Neuronal stem cell (in vitro differentiated cells): ENCODE data around the gene UCN2.

Source experiments
- DNase-seq: peaks from one replicate; pipeline ENCODE4 v3.0.0-alpha.2; 2013; ENCODE audit warnings: low spot score
- H2AFZ ChIP-seq: one replicate; pipeline ENCODE4 v1.6.1; 2013; ENCODE audit warnings: mild to moderate bottlenecking, low read length, inconsistent platforms
- H2AK5ac ChIP-seq: 2 replicates; pipeline ENCODE4 v1.6.1; 2013; ENCODE audit warnings: low read depth, mild to moderate bottlenecking, inconsistent platforms, low read length, moderate library complexity, mixed read lengths
- H2BK120ac ChIP-seq: 2 replicates; pipeline ENCODE4 v1.6.1; 2013; ENCODE audit warnings: low read depth, mild to moderate bottlenecking, inconsistent platforms, low read length, moderate library complexity, mixed read lengths
- H2BK12ac ChIP-seq: one replicate; pipeline ENCODE4 v1.6.1; 2013; ENCODE audit warnings: low read length, inconsistent platforms
- H2BK15ac ChIP-seq: 2 replicates; pipeline ENCODE4 v1.6.1; 2013; ENCODE audit warnings: mild to moderate bottlenecking, low read length, inconsistent platforms, mixed read lengths
- H2BK5ac ChIP-seq: one replicate; pipeline ENCODE4 v1.6.1; 2013; ENCODE audit warnings: inconsistent platforms, mild to moderate bottlenecking, low read length, moderate library complexity
- H3K14ac ChIP-seq: one replicate; pipeline ENCODE4 v1.6.1; 2013; ENCODE audit warnings: low read length, inconsistent platforms
- H3K18ac ChIP-seq: 2 replicates; pipeline ENCODE4 v1.6.1; 2013; ENCODE audit warnings: low read length, inconsistent platforms
- H3K23ac ChIP-seq: 2 replicates; pipeline ENCODE4 v1.6.1; 2013; ENCODE audit warnings: low read depth, mild to moderate bottlenecking, mixed read lengths, low read length, inconsistent platforms; ENCODE audit not compliant: poor library complexity
- H3K27ac ChIP-seq: replicated peaks from 3 replicates; pipeline ENCODE4 v1.5.1; 2013; ENCODE audit warnings: low read length, inconsistent platforms
- H3K27me3 ChIP-seq, 3 experiments: 2 replicates each; pipeline ENCODE4 v1.6.1; 2013; ENCODE audit warnings: low read length in 3 of 3, mild to moderate bottlenecking in 2 of 3, inconsistent platforms in 1 of 3, low read depth in 1 of 3, mixed read lengths in 1 of 3, moderate library complexity in 1 of 3; ENCODE audit not compliant: control insufficient read depth in 3 of 3, insufficient read depth in 3 of 3
- H3K36me3 ChIP-seq, 2 donors: replicated peaks in 1 of 2; 2 replicates each; pipeline ENCODE4 v1.6.1; 2013; ENCODE audit warnings: low read length in 2 of 2; ENCODE audit not compliant: control insufficient read depth in 2 of 2, insufficient read depth in 2 of 2
- H3K4ac ChIP-seq: 2 replicates; pipeline ENCODE4 v1.6.1; 2013; ENCODE audit warnings: inconsistent platforms, mild to moderate bottlenecking, low read length, moderate library complexity
- H3K4me1 ChIP-seq, 2 donors: 1 replicate in 1 of 2; 2 replicates in 1 of 2; pipeline ENCODE4 v1.6.1; 2013; ENCODE audit warnings: low read length in 2 of 2, low read depth in 1 of 2; ENCODE audit not compliant: control insufficient read depth in 2 of 2, insufficient read depth in 1 of 2
- H3K4me2 ChIP-seq: one replicate; pipeline ENCODE4 v1.6.1; 2013; ENCODE audit warnings: mild to moderate bottlenecking, low read length, inconsistent platforms; ENCODE audit not compliant: insufficient read depth, poor library complexity, severe bottlenecking
- H3K4me3 ChIP-seq, 2 donors: 2 replicates each; pipeline ENCODE4 v1.5.1; 2013; ENCODE audit warnings: low read length in 2 of 2, mild to moderate bottlenecking in 2 of 2, inconsistent platforms in 1 of 2, moderate library complexity in 1 of 2
- H3K79me1 ChIP-seq: one replicate; pipeline ENCODE4 v1.6.1; 2013; ENCODE audit warnings: low read depth, mild to moderate bottlenecking, inconsistent platforms, low read length, moderate library complexity
- H3K9ac ChIP-seq: one replicate; pipeline ENCODE4 v1.6.1; 2013; ENCODE audit warnings: mild to moderate bottlenecking, low read depth, low read length, inconsistent platforms; ENCODE audit not compliant: poor library complexity
- H3K9me3 ChIP-seq, 2 donors: replicated peaks in 1 of 2; 2 replicates each; pipeline versions ENCODE3 to v1.6.1; 2013; ENCODE audit warnings: low read length in 2 of 2, mild to moderate bottlenecking in 2 of 2, inconsistent platforms in 1 of 2, low read depth in 1 of 2, mixed read lengths in 1 of 2, moderate library complexity in 1 of 2; ENCODE audit not compliant: control insufficient read depth in 2 of 2, insufficient read depth in 1 of 2
- H4K8ac ChIP-seq: one replicate; pipeline ENCODE4 v1.6.1; 2013; ENCODE audit warnings: low read depth, mild to moderate bottlenecking, inconsistent platforms, low read length, moderate library complexity
- H4K91ac ChIP-seq: one replicate; pipeline ENCODE4 v1.6.1; 2013; ENCODE audit warnings: low read length, low read depth, mild to moderate bottlenecking, inconsistent platforms; ENCODE audit not compliant: poor library complexity
- WGBS, 2 donors: extraction: QIAGEN DNeasy Blood & Tissue Kit; methylation state at CpG; one replicate each; pipeline ENCODE4 v1.1.7; 2013; ENCODE audit warnings: missing lambda C conversion rate in 2 of 2, mixed read lengths in 1 of 2; ENCODE audit not compliant: insufficient read length in 2 of 2, insufficient replicate concordance in 1 of 2; ENCODE audit errors: extremely low coverage in 2 of 2; 5-methylcytosine and 5-hydroxymethylcytosine counted together

Gene UCN2

DNA sequence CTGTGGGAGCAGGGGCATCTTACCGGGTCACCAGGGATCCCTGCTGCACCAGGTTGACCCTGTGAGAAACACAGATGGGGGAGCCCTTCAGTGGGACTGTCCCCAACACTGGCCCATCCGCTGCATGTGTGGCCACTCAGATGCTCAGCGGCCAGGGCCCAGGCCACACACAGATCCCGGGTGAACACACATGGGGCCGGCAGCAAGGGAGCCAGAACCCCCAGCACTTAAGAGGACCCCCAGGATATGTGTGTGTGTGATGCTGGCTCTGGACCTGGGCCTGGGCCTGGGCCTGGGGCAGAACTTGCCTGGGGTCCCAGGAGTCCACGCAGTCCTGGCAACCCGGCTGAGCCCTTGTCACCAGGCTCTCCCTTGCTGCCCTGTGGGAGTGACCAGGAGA is 4.9 kb upstream of the UCN2 start:
- Histone ChIP-seq H3K9me3 (no peaks in the 10 kb centered on the region), H3K4ac (no peak overlapping the region), H2BK120ac (no peak overlapping the region), H2BK5ac (peak overlapping the region; percentile 39), H3K79me1 (peaks cover 2% of the 10 kb centered on the region), H3K14ac (no peak overlapping the region), H3K36me3 (peaks cover 0 to 5% of the 10 kb centered on the region in 2 donors), H4K91ac (no peak overlapping the region), H3K4me1 (peaks cover 7 to 13% of the 10 kb centered on the region in 2 donors), H3K4me2 (no peak overlapping the region), H3K23ac (peak overlapping the region; percentile 65), H3K4me3 (no peak overlapping the region), H3K27me3 (no peaks in the 10 kb centered on the region), H4K8ac (no peak overlapping the region), H3K27ac (no peak overlapping the region), H2BK15ac (no peak overlapping the region), H3K9ac (no peak overlapping the region), H3K18ac (no peak overlapping the region), H2BK12ac (no peak overlapping the region), H2AFZ (no peak overlapping the region), H2AK5ac (peak overlapping the region; percentile 43)
- no CpG with 5 or more reads among the region's 7 CpGs for WGBS, 2 donors
- no peak for DNase-seq

DNA sequence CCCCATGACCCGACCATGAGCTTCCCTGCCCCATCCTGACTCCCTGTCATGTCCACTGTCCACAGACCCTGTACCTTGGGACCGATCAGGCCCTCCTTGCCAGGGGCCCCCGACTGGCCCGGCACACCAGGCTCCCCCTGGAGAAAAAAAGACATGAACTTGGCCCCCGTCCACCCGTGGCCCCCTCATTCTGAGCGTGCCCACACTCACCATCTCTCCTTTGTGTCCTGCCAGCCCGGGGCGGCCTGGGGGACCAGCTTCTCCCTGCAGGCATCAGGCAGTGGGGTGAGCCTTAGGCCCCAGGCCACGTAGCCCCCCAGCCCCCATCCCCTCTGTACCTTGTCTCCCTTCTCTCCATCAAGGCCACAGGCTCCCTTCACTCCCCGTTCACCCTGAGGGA is 3.9 kb upstream of the UCN2 start:
- WGBS, 2 donors, result no CpG with 5 or more reads among the region's 11 CpGs

DNA sequence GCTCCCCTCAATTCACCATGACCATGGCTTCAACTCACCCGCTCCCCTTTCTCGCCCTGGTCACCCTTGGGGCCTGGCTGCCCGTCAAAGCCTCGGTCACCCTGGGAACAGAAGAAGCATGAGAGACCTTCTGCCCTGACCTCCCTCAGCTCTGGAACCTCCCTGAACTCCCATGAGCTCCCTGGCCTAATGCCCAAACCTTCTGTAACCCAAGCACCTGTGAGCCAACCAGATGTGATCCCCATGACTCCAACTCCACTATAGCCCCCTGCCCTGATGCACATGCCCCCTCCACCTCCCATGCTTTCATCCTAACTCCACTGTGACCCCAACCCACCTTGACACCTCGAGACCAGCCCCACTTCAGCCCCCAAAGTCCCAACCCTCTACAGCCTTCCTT is 3.5 kb upstream of the UCN2 start:
- H3K9me3 ChIP-seq, result no peaks in the 10 kb centered on the region
- no peak overlapping the region for H4K91ac ChIP-seq
- peak overlapping the region; percentile 53 for H2BK5ac ChIP-seq
- no peaks in the 10 kb centered on the region for H3K79me1 ChIP-seq
- H2BK120ac ChIP-seq, result peak overlapping the region; percentile 47
- H2AK5ac ChIP-seq, result no peak overlapping the region
- H3K4ac ChIP-seq, result no peak overlapping the region
- WGBS, 2 donors, result no CpG with 5 or more reads among the region's 5 CpGs
- H3K18ac ChIP-seq, result no peak overlapping the region
- no peak overlapping the region for H3K14ac ChIP-seq
- no peak overlapping the region for H2AFZ ChIP-seq
- H3K4me2 ChIP-seq, result no peak overlapping the region
- H4K8ac ChIP-seq, result no peak overlapping the region
- H3K4me3 ChIP-seq, result no peak overlapping the region
- peaks cover 0 to 5% of the 10 kb centered on the region in 2 donors for H3K36me3 ChIP-seq
- no peak overlapping the region for H2BK12ac ChIP-seq
- no peaks in the 10 kb centered on the region for H3K27me3 ChIP-seq
- H3K9ac ChIP-seq, result no peak overlapping the region
- no peak overlapping the region for H2BK15ac ChIP-seq
- H3K23ac ChIP-seq, result no peak overlapping the region
- no peak overlapping the region for H3K27ac ChIP-seq
- H3K4me1 ChIP-seq, result peaks cover 14 to 18% of the 10 kb centered on the region in 2 donors
- DNase-seq, result no peak

More for the DNA sequence above, 3.9 kb upstream of the UCN2 start:
- Histone ChIP-seq H3K23ac (no peak overlapping the region), H2AFZ (no peak overlapping the region), H3K18ac (no peak overlapping the region), H3K36me3 (peaks cover 0 to 5% of the 10 kb centered on the region in 2 donors), H3K9me3 (no peaks in the 10 kb centered on the region), H2BK15ac (no peak overlapping the region), H3K27ac (no peak overlapping the region), H3K79me1 (peaks cover under 1% of the 10 kb centered on the region), H2AK5ac (no peak overlapping the region), H2BK120ac (peak overlapping the region; percentile 47), H3K4me3 (no peak overlapping the region), H3K4ac (no peak overlapping the region), H3K14ac (no peak overlapping the region), H3K27me3 (no peaks in the 10 kb centered on the region), H3K4me1 (peaks cover 14 to 20% of the 10 kb centered on the region in 2 donors), H2BK12ac (no peak overlapping the region), H3K9ac (no peak overlapping the region), H3K4me2 (no peak overlapping the region), H4K91ac (no peak overlapping the region), H4K8ac (no peak overlapping the region), H2BK5ac (peak overlapping the region; percentile 53)
- no peak for DNase-seq

DNA sequence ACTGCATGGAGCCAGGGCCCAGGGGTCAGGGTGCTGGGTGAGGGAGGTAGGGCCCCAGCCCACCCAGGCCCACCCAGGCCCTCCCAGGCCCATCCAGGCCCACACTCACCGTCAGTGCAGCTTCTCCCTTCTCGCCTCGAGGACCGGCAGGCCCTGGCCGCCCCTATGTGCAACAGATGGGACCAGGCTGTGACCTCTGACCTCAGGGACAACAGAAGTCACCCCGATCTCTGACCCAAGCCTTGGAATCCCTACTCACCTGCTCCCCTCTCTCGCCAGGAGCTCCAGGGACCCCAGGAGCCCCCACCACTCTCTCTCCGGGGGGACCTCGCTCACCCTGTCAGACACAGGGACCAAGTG is 2.8 kb upstream of the UCN2 start:
- Histone ChIP-seq H3K4me3 (no peak overlapping the region), H3K23ac (no peak overlapping the region), H2AFZ (no peak overlapping the region), H3K27me3 (no peaks in the 10 kb centered on the region), H3K36me3 (peaks cover 0 to 5% of the 10 kb centered on the region in 2 donors), H3K4ac (no peak overlapping the region), H3K4me1 (peaks cover 18% of the 10 kb centered on the region in 2 donors), H3K79me1 (no peaks in the 10 kb centered on the region), H2BK12ac (no peak overlapping the region), H3K9me3 (no peaks in the 10 kb centered on the region), H2BK120ac (no peak overlapping the region), H4K8ac (no peak overlapping the region), H3K27ac (no peak overlapping the region), H4K91ac (no peak overlapping the region), H3K18ac (no peak overlapping the region), H2AK5ac (no peak overlapping the region), H3K14ac (no peak overlapping the region), H2BK15ac (peak overlapping the region; percentile 67), H3K4me2 (no peak overlapping the region), H3K9ac (no peak overlapping the region), H2BK5ac (peak overlapping the region; percentile 48)
- WGBS, 2 donors, result no CpG with 5 or more reads among the region's 9 CpGs
- DNase-seq, result no peak
